ENCODE results near the gene COL25A1.
"Not testable (repeated sequence)": the region's sequence is repeated elsewhere in the genome, so short reads cannot be mapped to it uniquely, and the experiment has no call there.

The COL25A1 gene

DNA sequence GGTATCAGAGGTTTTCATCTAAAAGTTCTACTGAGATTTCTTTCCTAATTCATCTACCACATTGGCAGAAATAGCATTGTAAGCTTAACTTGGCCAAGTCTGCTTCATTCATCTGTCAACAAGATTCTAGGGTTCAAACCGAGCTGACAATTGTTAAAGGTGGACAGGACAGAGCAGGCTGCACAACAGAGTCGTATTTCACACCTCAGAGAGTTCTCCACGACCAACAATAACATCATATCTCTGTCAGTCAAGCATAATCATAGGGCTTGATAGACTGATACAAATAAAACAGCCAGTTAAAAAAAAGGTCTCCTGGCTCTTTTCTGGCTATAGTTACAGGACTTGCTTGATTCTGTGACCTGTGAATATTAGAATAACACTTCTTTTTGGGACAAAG lies 259.2 kb downstream of the COL25A1 start:
- DNase-seq, result no peak

GRCh38 chr4:109041463-109042360 lies 260.7 kb downstream of the COL25A1 start:
- DNase-seq, result no peak

DNA sequence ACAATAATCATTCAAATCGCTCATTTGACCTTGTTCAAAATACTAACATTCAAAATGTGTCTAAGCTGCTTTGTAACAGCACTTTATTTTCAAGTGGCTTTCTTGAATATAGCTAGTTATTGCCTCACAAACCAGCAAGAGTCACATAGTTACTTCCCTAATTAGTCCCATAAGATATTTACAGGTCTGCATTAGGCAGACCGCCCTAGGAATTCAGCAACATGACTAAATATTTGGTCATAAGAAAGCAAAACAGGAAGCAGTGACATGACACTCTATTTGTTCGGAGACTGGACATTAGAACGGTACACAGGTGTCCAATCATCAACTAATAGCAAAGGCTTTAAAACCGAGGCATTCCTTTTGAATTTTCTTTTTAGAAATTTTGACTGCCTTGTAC lies 262.0 kb downstream of the COL25A1 start:
- no peak for DNase-seq

GRCh38 chr4:109037026-109037425 lies 265.4 kb downstream of the COL25A1 start:
- DNase-seq, result no peak

DNA sequence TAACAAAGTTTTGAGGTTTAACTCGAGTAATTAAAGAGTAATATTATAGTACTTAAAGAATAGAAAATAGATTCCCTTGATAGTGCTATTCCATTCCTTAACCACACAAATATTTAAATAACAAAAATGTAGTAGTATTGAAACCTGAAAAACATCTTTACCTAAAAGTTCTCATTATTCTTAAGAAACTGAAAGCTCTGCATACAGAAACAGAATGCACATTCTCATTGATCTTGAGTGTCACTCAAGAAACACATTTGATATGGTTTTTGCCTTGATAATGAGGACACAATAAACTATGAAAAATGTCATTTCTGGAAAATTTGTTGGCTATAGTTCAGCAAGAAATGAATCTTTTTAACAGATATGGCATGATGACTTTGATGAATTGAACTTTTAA lies 268.5 kb downstream of the COL25A1 start:
- no peak for DNase-seq

- no peak for DNase-seq
Observed at GRCh38 chr4:109032671-109033070, 269.8 kb downstream of the COL25A1 start.

DNA sequence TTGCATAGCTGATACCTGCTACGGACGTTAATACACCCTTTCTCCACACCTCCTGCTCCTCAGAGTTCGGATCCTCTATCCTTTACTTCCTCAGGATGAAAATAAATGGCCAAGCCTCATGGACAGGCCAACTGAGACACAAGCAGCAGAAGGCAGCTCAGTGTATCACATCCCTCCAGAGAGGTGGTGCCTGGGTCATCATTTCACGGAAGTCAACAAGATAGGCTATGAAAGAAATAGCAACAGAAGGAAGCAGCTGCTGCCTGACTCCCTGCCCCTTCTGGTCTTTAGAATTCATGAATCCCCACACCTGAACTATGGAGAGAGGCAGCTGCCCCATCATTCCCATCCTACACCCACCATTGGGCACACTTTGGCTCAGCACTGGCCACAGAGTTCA lies 272.5 kb downstream of the COL25A1 start:
- DNase-seq, result no peak

- no peak for DNase-seq
Observed at GRCh38 chr4:109027016-109027500, 275.4 kb downstream of the COL25A1 start.

- DNase-seq, result no peak
Observed at GRCh38 chr4:109026588-109026987, 275.9 kb downstream of the COL25A1 start.

DNA sequence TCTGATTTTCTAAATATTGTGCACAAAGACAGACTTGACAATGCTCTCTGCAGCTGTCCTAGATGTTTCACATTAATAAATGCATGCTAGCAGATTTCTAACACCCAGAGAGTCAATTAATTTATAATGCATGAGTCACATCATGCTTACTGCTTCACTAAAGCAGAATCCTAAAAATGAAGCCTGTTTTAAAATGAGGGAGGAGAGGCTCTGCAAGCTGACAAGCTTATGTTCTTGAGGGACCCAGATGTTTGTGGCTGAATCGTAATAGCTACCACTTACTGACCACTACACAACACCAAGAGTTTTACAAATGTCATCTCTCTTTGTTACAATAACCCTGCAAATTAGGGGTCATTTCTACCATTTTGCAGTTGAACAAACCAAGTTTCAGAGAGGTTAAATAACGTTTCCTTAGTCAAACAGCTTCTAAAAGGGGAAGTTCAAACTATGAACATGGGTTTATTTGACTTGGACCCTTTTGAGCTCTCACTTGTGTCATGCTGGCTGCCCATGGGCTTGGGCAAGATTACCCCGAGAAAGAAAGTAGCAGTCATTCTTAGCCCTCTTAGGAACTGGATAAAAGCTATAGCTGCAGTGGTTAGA lies 276.9 kb downstream of the COL25A1 start:
- no peak for DNase-seq

DNA sequence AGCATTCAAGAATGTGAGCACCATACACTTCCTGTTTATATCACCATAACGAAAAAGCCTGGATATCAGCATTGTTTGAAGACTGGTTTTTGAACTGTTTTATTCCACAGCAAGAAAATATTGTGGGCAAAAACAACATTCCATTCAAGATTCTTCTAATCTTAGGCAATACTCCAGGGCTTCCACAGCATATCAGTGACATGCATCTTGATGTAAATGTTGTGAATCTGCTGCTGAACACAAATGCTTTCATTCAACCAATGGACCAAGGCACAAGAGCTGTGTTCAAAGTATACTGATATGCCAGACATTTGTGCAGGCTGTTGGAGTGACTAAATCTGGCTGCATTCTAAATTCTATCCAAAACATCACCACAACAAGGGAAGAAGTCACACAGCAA lies 279.5 kb downstream of the COL25A1 start:
- no peak for DNase-seq

GRCh38 chr4:109021630-109022029 lies 280.8 kb downstream of the COL25A1 start:
- DNase-seq, result not testable (repeated sequence)

- DNase-seq, result no peak
Observed at GRCh38 chr4:109020861-109021260, 281.6 kb downstream of the COL25A1 start.

DNA sequence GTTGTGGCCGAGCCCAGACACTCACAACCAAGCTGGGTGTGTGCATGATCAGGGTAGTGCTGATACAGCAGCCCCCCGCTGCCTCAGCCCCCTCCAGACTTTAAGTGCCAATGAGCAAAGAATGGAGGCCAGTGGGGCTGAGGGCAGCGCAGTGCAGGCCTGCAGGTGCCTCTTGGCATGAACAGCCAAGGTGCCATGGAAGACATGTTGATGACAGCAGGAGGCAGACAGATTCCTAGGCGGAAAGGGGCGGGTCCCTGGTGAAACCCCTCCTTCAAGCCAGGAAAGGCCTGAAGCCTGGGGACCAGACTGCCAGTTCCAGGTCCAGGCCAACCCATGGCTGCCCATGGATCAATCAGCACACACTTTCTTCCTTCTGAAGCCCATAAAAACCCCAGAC lies 286.3 kb downstream of the COL25A1 start:
- no peak for DNase-seq

GRCh38 chr4:109015413-109015810 lies 287.0 kb downstream of the COL25A1 start:
- DNase-seq, result no peak

DNA sequence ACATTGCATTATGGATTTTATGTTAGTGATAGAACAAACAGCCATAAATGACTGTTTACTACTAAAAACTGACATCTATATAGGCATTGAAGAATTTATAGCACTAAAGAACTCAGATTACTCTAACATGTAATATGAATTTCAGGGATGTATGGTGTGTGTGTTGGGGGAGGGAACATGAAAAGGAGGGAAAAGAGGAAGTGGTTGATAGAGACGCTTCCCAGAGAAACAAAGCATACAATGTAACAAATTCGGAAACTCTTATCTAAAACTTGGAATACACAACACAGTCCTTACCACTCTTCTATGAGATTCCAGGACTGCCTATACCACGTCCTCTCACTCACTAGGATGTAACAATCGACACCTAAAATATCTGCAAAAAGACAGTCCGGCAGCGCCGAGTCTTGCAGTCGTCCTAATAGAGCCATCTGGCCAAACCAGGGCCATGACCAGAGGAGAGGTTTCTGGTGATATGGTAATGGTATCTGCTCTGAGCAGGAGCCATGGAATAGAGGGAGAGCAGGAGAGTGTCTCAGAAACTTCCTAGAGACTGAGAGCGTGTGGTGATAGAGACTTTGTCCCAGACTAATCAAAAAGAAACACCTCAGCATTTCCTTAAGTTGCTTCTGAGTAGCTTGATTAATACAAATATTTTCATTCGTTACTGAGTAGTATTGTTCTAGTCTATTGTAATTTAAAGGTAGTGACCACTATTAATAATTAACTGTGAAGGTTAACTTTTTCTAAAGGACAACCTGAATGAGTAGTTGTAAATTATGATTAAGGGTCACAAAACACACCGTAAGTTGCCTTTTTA lies 287.7 kb downstream of the COL25A1 start:
- no peak for DNase-seq

DNA sequence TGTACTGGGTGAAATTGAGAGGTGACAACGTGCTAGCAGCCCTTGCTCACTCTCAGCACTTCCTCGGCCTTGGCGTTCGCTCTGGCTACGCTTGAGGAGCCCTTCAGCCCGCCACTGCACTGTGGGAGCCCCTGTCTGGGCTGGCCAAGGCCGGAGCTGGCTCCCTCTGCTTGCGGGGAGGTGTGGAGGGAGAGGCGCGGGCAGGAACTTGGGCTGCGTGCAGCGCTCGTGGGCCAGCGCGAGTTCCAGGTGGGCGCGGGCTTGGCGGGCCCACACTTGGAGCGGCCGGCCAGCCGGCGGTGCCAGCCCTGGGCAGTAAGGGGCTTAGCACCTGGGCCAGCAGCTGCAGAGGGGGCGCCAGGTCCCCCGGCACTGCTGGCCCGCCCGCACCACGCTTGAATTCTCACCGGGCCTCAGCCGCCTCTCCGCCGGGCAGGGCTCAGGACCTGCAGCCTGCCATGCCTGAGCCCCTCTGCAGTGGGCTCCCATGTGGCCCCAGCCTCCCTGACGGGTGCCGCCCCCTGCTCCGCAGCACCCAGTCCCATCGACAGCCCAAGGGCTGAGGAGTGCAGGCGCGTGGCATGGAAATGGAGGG lies 290.1 kb downstream of the COL25A1 start:
- DNase-seq, result no peak

GRCh38 chr4:109011241-109012026 lies 291.0 kb downstream of the COL25A1 start:
- no peak for DNase-seq

DNA sequence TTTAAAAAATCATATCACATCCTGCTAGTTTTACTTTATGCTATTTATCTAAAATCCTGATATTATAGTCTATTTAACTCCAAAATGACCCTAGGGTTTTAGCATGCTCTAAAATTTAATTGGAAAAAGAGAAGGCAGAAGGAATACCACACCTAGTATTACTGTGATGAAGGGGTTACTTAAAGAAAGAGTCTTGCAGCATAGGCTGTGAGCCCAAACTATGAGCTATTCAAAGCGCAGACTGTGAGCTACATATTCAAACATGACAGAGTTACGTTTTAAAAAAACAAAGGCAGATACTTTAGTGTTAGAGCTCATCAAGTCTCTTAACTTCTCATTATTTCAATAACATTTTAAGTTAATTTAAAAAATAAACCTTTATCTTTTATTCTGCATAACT lies 291.9 kb downstream of the COL25A1 start:
- no peak for DNase-seq

DNA sequence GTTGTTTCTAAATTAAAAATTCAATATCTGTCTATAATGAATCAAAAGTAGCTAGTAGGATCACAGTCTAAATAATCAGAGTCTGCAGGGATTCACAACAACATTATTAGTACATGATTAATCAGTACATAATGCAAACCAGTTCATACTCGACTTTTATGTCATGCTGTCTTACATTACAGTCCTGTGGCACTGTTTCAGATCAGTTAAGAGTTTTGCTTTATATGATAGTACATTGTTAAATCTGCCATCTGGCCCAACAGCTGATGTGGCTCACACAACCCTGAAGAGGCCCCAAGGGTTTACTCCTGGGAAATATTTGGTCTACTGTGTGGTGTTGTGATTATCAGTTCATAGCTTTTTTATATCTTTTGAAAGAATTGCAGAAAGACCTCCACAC lies 292.5 kb downstream of the COL25A1 start:
- DNase-seq, result no peak

DNA sequence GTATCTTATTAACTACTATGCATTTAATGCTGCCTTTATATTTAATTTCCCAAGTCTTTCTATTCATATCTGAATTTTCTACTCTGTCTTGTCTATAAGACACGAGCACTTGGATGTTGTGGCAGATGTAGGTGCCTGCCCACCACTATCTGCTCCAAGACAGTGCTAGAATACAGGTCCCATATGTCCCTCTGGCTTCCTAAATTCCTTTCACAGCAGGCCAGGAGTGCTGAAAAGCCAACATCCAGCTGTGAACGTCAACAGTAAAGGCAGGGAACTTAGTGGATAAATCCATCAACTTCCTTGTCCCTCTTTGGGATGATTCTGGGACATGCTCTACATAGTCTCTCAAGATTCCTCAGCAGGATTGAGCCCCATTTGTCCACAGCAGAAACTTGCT lies 294.5 kb downstream of the COL25A1 start:
- no peak for DNase-seq

DNA sequence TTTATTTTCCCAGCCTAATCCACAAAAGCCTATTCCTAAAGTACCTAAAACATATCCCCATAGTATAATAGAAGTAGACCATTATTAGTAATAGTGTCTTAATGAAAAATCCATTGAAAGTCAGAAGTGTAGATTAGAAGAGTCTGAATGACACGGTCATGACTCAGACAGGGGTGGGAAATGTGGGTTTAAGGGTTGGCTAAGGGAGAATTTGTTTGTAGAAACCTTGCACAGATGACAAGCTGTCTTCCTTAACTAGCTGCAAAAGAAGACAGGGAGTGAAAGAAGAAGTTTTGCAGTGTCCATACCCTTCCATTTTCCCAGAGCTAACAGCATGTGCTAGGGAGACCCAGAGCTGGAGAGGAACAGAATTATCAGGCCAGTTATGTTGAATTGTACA lies 296.9 kb downstream of the COL25A1 start:
- DNase-seq, result no peak

All from activated naive CD4-positive, alpha-beta T cell treated with Interleukin-2 at 50 U/mL for 16 hours (primary cell).